Epithelial cell of alveolus of lung (primary cell): Measurements from ENCODE around the gene MASP1. TPM values are rescaled to one million over a fixed set of nuclear protein-coding genes. Genes with fewer than 3 reads are reported as not detected.

Experiments used
- total RNA-seq: library from RNA; depleted of rRNA; stranded (reverse); fragments of >200 nt; gene quantifications from 2 replicates; pipeline ENCODE4 v1.2.1, GENCODE V29; 2015

MASP1 gene, protein sequence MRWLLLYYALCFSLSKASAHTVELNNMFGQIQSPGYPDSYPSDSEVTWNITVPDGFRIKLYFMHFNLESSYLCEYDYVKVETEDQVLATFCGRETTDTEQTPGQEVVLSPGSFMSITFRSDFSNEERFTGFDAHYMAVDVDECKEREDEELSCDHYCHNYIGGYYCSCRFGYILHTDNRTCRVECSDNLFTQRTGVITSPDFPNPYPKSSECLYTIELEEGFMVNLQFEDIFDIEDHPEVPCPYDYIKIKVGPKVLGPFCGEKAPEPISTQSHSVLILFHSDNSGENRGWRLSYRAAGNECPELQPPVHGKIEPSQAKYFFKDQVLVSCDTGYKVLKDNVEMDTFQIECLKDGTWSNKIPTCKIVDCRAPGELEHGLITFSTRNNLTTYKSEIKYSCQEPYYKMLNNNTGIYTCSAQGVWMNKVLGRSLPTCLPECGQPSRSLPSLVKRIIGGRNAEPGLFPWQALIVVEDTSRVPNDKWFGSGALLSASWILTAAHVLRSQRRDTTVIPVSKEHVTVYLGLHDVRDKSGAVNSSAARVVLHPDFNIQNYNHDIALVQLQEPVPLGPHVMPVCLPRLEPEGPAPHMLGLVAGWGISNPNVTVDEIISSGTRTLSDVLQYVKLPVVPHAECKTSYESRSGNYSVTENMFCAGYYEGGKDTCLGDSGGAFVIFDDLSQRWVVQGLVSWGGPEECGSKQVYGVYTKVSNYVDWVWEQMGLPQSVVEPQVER
- total RNA-seq, result 1.8 and 2.3 TPM in 2 replicates

DNA sequence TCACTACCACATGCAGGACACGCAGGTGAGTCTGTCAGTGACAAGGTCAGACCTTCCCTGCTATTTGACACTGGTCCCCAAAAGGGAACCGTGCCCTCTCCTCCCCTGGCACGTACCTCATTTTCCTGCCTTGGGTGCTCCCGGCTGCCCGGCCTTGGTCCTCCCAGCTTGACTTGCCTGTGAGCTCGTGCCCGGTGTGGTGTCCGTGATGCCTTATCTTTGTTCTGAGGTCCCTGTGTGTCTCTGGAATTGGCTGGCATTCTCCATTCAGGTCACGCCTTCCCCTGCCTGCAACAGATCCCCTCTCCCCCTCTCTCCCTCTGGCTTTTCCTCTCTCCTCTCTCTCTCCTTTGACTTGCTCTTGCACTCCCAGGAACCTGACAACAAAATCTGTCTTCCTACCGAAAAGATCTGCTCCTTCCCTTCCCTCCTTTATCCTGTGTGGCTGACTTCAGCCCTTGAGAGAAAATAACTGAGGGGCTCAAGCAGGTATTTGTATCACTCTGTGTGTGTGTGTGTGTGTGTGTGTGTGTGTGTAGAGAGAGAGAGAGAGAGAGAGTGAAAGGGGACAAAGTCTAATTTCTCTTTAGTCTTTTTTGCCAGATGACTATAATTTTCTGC, at the start of gene MASP1:
Gene MASP1 (minus strand): TSS at position 226 of the 621 bp plus-strand sequence. CDS start 105 bp downstream, at position 121.

DNA sequence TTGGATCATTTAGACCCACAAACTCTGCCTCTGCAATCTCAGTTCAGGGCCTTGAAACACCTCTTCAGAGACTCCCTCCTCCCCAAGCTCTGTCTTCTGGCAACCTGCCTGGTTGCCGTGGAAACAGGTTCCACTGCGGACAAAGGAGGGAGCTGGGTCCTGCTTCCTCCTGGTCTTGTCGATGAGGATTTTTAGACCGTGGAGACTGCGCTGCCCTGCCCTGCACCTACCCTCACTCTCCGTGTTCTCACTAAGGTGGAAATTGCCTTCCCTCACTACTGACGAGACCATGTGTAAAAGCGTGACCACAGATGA, 94.2 kb downstream of the MASP1 start, which contains the start of gene RTP1:
Gene RTP1 (plus strand): TSS at position 152 of the 315 bp plus-strand sequence. CDS start 30 bp downstream, at position 182.

Other genes with a start within 250 kb of the MASP1 start
- 16.0 and 44.6 TPM in 2 replicates for gene RPL39L, start 152.2 kb downstream of the MASP1 start, total RNA-seq
- gene RTP1, start 94.3 kb downstream of the MASP1 start, total RNA-seq, result not detected in 2 replicates
- 0.13 TPM in 1 of 2 replicates, not detected in the other for gene RTP4, start 76.6 kb upstream of the MASP1 start, total RNA-seq